ENCODE data around the gene SPIRE2. TPM values are rescaled to one million over a fixed set of nuclear protein-coding genes. Genes with fewer than 3 reads are reported as not detected.

Gene SPIRE2
- total RNA-seq, 4 donors from 2014 or later, result 1.1 to 5.1 (median 3.0) TPM

DNA sequence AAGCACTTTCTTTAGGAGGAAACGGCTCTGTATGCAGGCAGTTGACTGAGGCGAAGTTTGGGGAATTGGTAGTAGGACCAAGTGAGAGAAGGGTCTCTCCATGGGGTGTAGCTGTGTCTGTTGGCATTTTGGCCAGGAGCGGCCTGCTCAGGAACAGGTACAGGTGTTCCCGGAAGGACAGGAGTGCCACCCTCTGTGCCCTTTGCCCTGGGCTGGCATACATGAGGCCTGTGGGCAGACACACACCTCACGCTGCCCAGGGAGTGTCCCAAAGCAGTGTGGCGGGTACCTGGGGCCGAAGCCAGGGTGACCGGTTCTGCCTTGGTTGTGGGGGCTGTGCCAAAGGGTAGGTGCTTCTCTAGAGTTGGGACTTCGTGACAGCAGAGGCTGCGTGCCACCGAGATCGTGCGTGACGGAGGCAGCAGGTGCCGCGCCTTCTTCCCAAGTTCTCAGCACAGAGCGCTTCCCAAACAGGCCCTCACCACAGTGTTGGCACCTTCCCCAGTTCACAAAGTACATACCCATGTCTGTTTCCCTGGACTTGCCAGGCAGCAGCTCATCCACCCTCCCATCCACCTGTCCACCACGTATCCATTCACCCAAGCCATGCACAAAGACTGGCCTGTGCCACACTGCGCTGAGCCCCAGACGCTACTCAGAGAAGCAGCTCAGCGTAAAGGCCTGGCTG, 25.2 kb downstream of the SPIRE2 start:
- TF ChIP-seq CTCF (IDR thresholded peaks at IDR 0.05; ENCODE audit: low read depth), result no peak

- TF ChIP-seq CTCF (IDR thresholded peaks at IDR 0.05; ENCODE audit: low read depth), result no peak
Observed at GRCh38 chr16:89855301-89855945, 27.1 kb downstream of the SPIRE2 start.

DNA sequence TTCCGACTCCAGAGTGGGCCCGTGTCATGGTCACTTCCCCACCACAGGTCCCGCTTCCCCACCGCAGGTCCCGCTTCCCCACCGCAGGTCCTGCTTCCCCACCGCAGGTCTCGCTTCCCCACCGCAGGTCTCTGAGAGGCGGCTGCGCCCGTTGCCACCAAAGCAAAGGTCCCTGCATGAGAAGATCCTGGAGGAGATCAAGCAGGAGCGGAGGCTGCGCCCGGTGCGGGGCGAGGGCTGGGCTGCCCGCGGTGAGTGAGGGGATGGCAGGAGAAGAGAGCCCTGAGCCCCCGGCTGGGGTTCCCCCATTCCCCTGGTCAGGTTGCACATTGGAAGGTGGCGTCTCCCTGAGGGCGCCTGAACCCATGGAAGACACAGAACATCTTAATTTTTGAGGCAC, 27.7 kb downstream of the SPIRE2 start:
- no peak for TF ChIP-seq CTCF (IDR thresholded peaks at IDR 0.05; ENCODE audit: low read depth)

GRCh38 chr16:89858973-89859614, 30.8 kb downstream of the SPIRE2 start:
- no peak for TF ChIP-seq CTCF (IDR thresholded peaks at IDR 0.05; ENCODE audit: low read depth)

GRCh38 chr16:89859615-89860007, 31.3 kb downstream of the SPIRE2 start:
- no peak for TF ChIP-seq CTCF (IDR thresholded peaks at IDR 0.05; ENCODE audit: low read depth)

DNA sequence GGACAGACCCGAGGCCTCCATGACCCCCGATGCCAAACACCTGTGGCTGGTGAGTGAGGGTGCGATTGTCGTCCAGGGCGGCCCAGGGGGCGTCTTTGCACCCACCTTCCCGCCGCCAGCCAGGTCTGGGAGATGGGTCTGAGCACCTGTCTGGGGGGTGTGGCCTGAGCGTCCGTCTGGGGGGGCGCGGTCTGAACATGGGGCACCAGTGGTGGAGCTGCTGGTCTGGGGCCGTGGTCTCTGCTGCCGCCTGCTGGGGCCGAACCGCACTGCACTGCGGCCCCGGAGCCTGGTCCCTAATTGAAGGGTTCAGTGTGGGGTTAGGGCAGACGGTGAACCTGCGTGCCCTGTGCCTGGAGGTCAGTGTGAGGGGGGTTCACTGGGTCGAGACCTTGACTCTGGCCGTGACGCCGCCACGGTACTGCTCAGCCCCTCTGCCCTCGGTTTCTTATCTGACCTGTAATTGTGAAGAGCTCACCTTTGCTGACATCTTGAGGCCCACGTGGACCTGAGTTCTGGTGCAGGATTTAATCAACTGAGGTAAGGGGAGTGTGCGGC, 32.6 kb downstream of the SPIRE2 start:
- no peak for TF ChIP-seq CTCF (IDR thresholded peaks at IDR 0.05; ENCODE audit: low read depth)

GRCh38 chr16:89861648-89862047, 33.4 kb downstream of the SPIRE2 start:
- no peak for TF ChIP-seq CTCF (IDR thresholded peaks at IDR 0.05; ENCODE audit: low read depth)
